ENCODE data around the gene GPR82.

DNA sequence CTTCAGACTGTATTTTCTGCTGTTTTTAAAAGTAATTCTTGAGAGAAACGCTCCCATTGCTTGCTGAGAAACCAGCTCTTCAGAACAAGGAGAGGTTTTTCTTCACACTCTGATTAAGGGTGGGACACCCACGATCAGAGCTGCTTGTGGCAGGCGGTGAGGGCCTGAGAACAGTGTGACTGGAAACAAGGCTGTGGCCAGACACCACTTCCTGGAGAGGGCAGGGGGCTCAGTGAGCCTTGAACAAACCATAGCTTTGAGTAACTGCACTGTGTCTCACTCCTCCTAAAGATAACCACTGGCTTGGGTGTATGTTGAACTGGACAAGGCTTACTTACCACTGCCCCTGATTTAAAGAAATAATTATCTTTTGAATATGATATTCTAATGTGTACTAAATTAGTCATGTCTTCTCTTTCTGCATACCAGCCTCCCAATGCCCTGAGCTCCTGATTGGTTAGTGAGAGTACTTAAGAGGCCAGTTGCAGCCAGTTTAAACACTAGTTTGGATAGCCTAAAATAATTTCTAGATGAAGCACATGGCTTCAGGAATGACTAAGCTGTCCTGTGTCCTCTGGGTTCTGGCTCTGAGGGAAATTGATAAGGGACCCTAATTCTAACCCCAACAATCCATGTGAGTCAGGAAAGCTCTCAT is 3.7 kb upstream of the GPR82 start:
- no peak for TF ChIP-seq POLR2A (IDR thresholded peaks at IDR 0.05; ENCODE audit: control extremely low read depth in 1 of 2, low read depth in 2 of 2, low read length in 2 of 2)
- TF ChIP-seq ZNF274 (IDR thresholded peaks at IDR 0.05; ENCODE audit: borderline replicate concordance, extremely low read depth, low read length) = no peak
- TF ChIP-seq, protein P1, sequence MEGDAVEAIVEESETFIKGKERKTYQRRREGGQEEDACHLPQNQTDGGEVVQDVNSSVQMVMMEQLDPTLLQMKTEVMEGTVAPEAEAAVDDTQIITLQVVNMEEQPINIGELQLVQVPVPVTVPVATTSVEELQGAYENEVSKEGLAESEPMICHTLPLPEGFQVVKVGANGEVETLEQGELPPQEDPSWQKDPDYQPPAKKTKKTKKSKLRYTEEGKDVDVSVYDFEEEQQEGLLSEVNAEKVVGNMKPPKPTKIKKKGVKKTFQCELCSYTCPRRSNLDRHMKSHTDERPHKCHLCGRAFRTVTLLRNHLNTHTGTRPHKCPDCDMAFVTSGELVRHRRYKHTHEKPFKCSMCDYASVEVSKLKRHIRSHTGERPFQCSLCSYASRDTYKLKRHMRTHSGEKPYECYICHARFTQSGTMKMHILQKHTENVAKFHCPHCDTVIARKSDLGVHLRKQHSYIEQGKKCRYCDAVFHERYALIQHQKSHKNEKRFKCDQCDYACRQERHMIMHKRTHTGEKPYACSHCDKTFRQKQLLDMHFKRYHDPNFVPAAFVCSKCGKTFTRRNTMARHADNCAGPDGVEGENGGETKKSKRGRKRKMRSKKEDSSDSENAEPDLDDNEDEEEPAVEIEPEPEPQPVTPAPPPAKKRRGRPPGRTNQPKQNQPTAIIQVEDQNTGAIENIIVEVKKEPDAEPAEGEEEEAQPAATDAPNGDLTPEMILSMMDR (IDR thresholded peaks at IDR 0.05; ENCODE audit: control extremely low read depth in 1 of 3, insufficient read depth in 1 of 3, low read depth in 1 of 3, low read length in 3 of 3) = no peak
- no peak for TF ChIP-seq SP2 (IDR thresholded peaks at IDR 0.05; ENCODE audit: low read length)
- TF ChIP-seq CHD1 (IDR thresholded peaks at IDR 0.05; ENCODE audit: low read depth, low read length) = no peak
- TF ChIP-seq HDAC2 (IDR thresholded peaks at IDR 0.05; ENCODE audit: borderline replicate concordance in 1 of 2, low read depth in 2 of 2, low read length in 2 of 2) = no peak
- no peak for TF ChIP-seq ASH2L (IDR thresholded peaks at IDR 0.05; ENCODE audit: low read length)
- no peak for TF ChIP-seq TEAD4 (IDR thresholded peaks at IDR 0.05; ENCODE audit: low read depth, low read length)
- no peak for TF ChIP-seq SIRT6 (IDR thresholded peaks at IDR 0.05; ENCODE audit: low read length)
- TF ChIP-seq EZH2 (IDR thresholded peaks at IDR 0.05; ENCODE audit: low read depth, low read length, severe bottlenecking) = no peak
- TF ChIP-seq MAFK (IDR thresholded peaks at IDR 0.05; ENCODE audit: low read depth, low read length) = no peak
- no peak for TF ChIP-seq RXRA (IDR thresholded peaks at IDR 0.05; ENCODE audit: insufficient read depth, low read depth, low read length)

Measured in H1 (cell line).